Activated naive CD4-positive, alpha-beta T cell treated with anti-CD3 and anti-CD28 coated beads, Interleukin-2, amount 10 ng/mL, durations not matched to agents 7 days and 5 days (primary cell): Measurements from ENCODE around the gene SPACA5.
"Not testable (repeated sequence)": the region's sequence is repeated elsewhere in the genome, so short reads cannot be mapped to it uniquely, and the experiment has no call there.

Source experiments
- CTCF ChIA-PET: fragments of 350-600 bp; sonication (Branson Sonifier 250); formaldehyde crosslinking; loops from one replicate; lab custom pipeline; 2021; ENCODE audit warnings: antibody characterized with exemption; lab: Charles Lee
- DNase-seq: peaks from one replicate; pipeline ENCODE4 v3.0.0-alpha.2; 2020
- H3K27ac Mint-ChIP-seq: one replicate; pipeline ENCODE4 v1.8.0; 2021; ENCODE audit warnings: mild to moderate bottlenecking, moderate library complexity, mixed read lengths
- H3K27me3 Mint-ChIP-seq: one replicate; pipeline ENCODE4 v1.8.0; 2021; ENCODE audit warnings: mild to moderate bottlenecking, mixed read lengths
- H3K36me3 Mint-ChIP-seq: one replicate; pipeline ENCODE4 v1.8.0; 2021; ENCODE audit warnings: mixed read lengths
- H3K4me1 Mint-ChIP-seq: one replicate; pipeline ENCODE4 v1.8.0; 2021; ENCODE audit warnings: mixed read lengths
- H3K4me3 Mint-ChIP-seq: one replicate; pipeline ENCODE4 v1.8.0; 2021; ENCODE audit warnings: mild to moderate bottlenecking, moderate library complexity, mixed read lengths
- H3K9me3 Mint-ChIP-seq: one replicate; pipeline ENCODE4 v1.8.0; 2021; ENCODE audit warnings: mixed read lengths

SPACA5 gene

GRCh38 chrX:48030641-48031173 is 23.9 kb downstream of the SPACA5 start:
- H3K27me3 Mint-ChIP-seq, H3K27ac Mint-ChIP-seq, CTCF ChIA-PET, H3K4me3 Mint-ChIP-seq, H3K9me3 Mint-ChIP-seq, H3K36me3 Mint-ChIP-seq, H3K4me1 Mint-ChIP-seq, DNase-seq: not testable (repeated sequence)

DNA sequence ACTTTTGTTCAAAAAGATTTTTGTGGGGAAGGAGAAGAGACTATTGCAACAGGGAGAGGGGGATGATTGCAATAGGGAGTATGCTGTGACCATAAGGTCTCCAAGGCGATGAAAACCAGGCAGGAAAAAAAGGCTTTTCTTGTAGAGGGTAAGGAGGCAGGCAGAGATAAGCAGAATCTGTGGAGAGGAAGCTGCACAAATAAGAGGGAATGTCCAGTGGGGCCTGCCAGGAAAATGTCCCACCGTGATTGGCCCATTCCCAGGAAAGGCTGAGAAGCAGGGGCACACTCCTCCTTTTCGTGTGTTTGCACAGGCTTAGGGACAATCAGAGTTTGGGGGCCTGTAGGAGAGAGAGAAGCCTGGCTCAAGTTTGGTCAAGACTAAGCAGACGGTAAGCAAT is 29.1 kb downstream of the SPACA5 start:
- no peak for DNase-seq
- Mint-ChIP-seq H3K9me3 (no peaks in the 10 kb centered on the region), H3K4me3 (no peak overlapping the region), H3K27ac (no peak overlapping the region), H3K4me1 (no peaks in the 10 kb centered on the region), H3K27me3 (no peaks in the 10 kb centered on the region), H3K36me3 (no peaks in the 10 kb centered on the region)
- CTCF ChIA-PET, result no interaction called here

DNA sequence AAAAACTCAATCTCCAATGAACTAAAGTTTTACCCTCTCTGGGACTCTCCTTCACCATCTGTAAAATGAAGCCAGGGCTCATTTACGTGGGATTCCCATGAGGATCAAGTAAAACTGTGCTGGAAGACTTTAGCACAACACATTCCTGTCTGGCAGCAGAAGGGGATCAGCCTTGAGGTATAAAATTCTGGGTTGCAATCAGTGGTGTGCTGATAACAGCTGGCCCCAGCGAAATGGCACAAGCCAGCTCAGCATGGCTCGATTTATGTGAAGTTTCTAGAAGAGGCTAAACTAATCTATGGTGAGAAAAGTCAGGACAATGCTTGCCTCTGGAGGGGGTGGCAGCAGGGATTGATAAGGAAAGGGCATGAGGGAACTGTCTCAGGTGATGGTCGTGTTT is 36.3 kb downstream of the SPACA5 start:
- no peaks in the 10 kb centered on the region for H3K36me3 Mint-ChIP-seq
- no peak overlapping the region for H3K27ac Mint-ChIP-seq
- CTCF ChIA-PET, result no interaction called here
- no peak for DNase-seq
- no peaks in the 10 kb centered on the region for H3K27me3 Mint-ChIP-seq
- H3K4me1 Mint-ChIP-seq, result no peaks in the 10 kb centered on the region
- no peaks in the 10 kb centered on the region for H3K9me3 Mint-ChIP-seq
- H3K4me3 Mint-ChIP-seq, result no peak overlapping the region

DNA sequence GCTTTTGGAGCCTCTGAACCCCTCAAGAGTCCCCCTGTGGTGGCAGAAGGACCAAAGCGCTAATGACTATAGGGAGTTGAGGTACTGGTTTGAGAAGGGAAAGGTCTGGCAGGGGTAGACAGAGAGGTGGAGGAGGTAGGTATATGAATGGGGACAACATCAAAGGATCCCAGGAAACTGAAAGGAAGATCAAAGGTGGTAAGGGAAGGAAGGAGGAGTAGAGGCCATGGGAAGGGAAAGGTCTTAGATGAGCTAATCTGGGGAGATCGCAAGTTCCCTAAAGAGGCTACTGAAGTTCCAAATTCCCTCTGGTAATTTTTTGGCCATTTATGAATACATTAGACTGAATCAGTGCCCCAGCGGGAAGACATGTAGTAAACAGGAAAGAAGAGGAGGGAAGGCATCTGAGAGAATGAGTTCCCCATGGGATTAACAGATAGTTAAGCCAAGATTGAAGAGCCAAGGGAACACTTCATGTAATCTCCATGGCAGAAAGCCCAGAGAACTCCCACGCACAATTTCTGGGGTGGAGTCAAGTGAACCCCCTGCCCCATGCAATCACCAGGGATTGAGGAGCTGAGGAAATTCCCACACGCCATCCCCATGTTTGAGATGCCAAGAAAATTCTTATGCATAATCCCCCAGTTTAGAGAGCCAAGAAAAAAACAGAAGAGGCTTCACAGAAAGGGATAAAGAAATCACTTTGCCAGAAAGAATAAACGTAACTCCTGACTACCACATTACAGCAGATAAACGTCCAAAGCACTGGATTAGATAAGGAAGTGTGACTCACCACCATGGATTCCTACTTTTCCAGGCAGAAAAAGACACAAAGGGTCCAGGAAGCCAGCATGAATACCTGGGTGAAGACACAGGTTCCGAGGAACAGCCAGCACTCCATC is 38.9 kb downstream of the SPACA5 start:
- Mint-ChIP-seq H3K27me3 (no peaks in the 10 kb centered on the region), H3K36me3 (no peaks in the 10 kb centered on the region), H3K27ac (no peak overlapping the region), H3K4me3 (no peak overlapping the region), H3K4me1 (no peaks in the 10 kb centered on the region), H3K9me3 (no peaks in the 10 kb centered on the region)
- no peak for DNase-seq
- CTCF ChIA-PET, result no interaction called here

DNA sequence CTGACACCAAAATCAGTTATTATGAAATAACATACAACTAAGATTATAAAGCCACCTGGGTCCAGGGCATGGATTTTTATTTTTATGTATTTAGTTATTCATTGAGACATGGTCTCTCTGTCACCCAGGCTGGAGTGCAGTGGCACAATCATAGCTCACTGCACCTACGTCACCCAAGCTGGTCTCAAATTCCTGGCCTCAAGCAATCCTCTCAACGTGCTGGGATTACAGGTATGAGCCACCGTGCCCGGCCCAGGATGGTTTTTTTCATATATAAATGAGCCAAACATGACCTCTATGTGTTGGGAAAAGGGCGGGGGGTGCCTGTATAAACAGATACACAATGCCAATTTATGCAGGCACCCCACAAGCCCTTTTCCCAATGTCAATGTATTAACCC is 40.1 kb downstream of the SPACA5 start:
- Mint-ChIP-seq H3K27me3 (no peaks in the 10 kb centered on the region), H3K4me3 (no peak overlapping the region), H3K27ac (no peak overlapping the region), H3K36me3 (no peaks in the 10 kb centered on the region), H3K9me3 (no peaks in the 10 kb centered on the region), H3K4me1 (no peaks in the 10 kb centered on the region)
- no peak for DNase-seq
- CTCF ChIA-PET, result no interaction called here

- no peak for DNase-seq
- H3K4me1 Mint-ChIP-seq, result no peaks in the 10 kb centered on the region
- H3K36me3 Mint-ChIP-seq, result peaks cover 19% of the 10 kb centered on the region
- CTCF ChIA-PET, result no interaction called here
- no peaks in the 10 kb centered on the region for H3K27me3 Mint-ChIP-seq
- peaks cover 39% of the 10 kb centered on the region for H3K9me3 Mint-ChIP-seq
- no peak overlapping the region for H3K4me3 Mint-ChIP-seq
- no peak overlapping the region for H3K27ac Mint-ChIP-seq
Measured at GRCh38 chrX:48058621-48059295, 52.0 kb downstream of the SPACA5 start.

DNA sequence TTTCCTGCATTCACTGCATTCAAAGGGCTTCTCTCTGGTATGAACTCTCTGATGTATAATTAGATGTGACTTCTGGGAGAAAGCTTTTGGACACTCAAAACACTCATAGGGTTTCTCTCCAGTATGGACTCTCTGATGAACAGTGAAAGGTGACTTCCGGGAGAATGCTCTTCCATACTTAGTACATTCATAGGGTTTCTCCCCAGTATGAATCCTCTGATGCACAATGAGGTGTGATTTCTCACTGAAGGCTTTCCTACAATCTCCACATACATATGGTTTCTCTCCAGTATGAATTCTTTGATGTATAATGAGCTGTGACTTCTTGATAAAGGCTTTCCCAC is 52.5 kb downstream of the SPACA5 start:
- no peak for DNase-seq
- Mint-ChIP-seq H3K4me1 (no peaks in the 10 kb centered on the region), H3K36me3 (peaks cover 19% of the 10 kb centered on the region), H3K9me3 (peaks cover 39% of the 10 kb centered on the region), H3K4me3 (no peak overlapping the region), H3K27me3 (no peaks in the 10 kb centered on the region), H3K27ac (no peak overlapping the region)
- CTCF ChIA-PET, result no interaction called here
